GM12878 (cell line): Measurements from ENCODE around the gene TM7SF2. TPM values are rescaled to one million over a fixed set of nuclear protein-coding genes. Genes with fewer than 3 reads are reported as not detected.

ENCODE experiments used
- ATAC-seq: fragments of 200-7000 bp; cut with Tn5 transposase; 3 replicates; pipeline ENCODE4 v1.9.1; 2020; ENCODE audit warnings: mild to moderate bottlenecking, moderate library complexity
- BruUV-seq: library from RNA; stranded (reverse); fragments of 400-500 nt; replicated peaks from 2 replicates; lab custom pipeline; 2021; lab: Mats Ljungman, UMichigan
- CTCF ChIA-PET: fragments of 300-600 bp; sonication (Branson Sonifier 250); formaldehyde crosslinking; extraction: SDS; loops from one replicate; lab custom pipeline; 2021; ENCODE audit warnings: inconsistent platforms; lab: Yijun Ruan, JAX
- POLR2A ChIA-PET: fragments of 350-600 bp; formaldehyde crosslinking; extraction: SDS; loops from one replicate; lab custom pipeline; 2021; ENCODE audit warnings: inconsistent platforms; lab: Charles Lee
- RAD21 ChIA-PET: fragments of 300-600 bp; sonication (Branson Sonifier 250); formaldehyde crosslinking; loops from one replicate; lab custom pipeline; 2023; ENCODE audit warnings: antibody characterized with exemption; ENCODE audit not compliant: unreplicated experiment; lab: Charles Lee
- SMC1A ChIA-PET: fragments of 300-600 bp; sonication (Branson Sonifier 250); formaldehyde crosslinking; loops from one replicate; lab custom pipeline; 2023; ENCODE audit not compliant: unreplicated experiment, uncharacterized antibody; lab: Charles Lee
- DNase-seq: peaks from one replicate; pipeline ENCODE4 v3.0.0-alpha.2; 2011; ENCODE audit warnings: low read depth, low spot score
- FAIRE-seq: peaks from 3 replicates; lab custom pipeline; 2011; peaks lifted over from hg19 to GRCh38; lab: Jason Lieb, UNC
- H2AFZ ChIP-seq: 2 replicates; pipeline ENCODE4 v1.6.0; 2011; ENCODE audit warnings: low read depth, low read length, control low read depth; ENCODE audit not compliant: control insufficient read depth
- H3K27ac ChIP-seq: 2 replicates; pipeline ENCODE4 v1.5.1; 2011; ENCODE audit warnings: control low read depth; ENCODE audit not compliant: control insufficient read depth, insufficient read depth
- H3K27me3 ChIP-seq, 2 experiments: replicated peaks in 1 of 2; 2 replicates each; pipeline versions ENCODE4 v1.6.0 to v1.6.1; 2011; ENCODE audit warnings: low read length in 1 of 2; ENCODE audit not compliant: control insufficient read depth in 2 of 2, insufficient read depth in 2 of 2
- H3K36me3 ChIP-seq, 2 experiments: 2 replicates each; pipeline ENCODE4 v1.5.1; 2011; ENCODE audit warnings: low read length in 1 of 2; ENCODE audit not compliant: control insufficient read depth in 2 of 2, insufficient read depth in 2 of 2
- H3K4me1 ChIP-seq: 2 replicates; pipeline ENCODE4 v1.6.1; 2011; ENCODE audit warnings: mild to moderate bottlenecking, low read length, moderate library complexity, mixed read lengths; ENCODE audit not compliant: control insufficient read depth, insufficient read depth
- H3K4me2 ChIP-seq: 2 replicates; pipeline ENCODE4 v1.6.0; 2011; ENCODE audit warnings: control low read depth; ENCODE audit not compliant: control insufficient read depth, insufficient read depth
- H3K4me3 ChIP-seq: fragments of 200-600 bp; sonication (generic); 2 replicates; pipeline ENCODE4 v1.5.1; 2016
- H3K79me2 ChIP-seq: 2 replicates; pipeline ENCODE4 v1.6.0; 2011; ENCODE audit warnings: low read length; ENCODE audit not compliant: control insufficient read depth, insufficient read depth
- H3K9ac ChIP-seq: 2 replicates; pipeline ENCODE4 v1.8.0; 2011; ENCODE audit warnings: low read length, control low read depth, mixed read lengths; ENCODE audit not compliant: control insufficient read depth, insufficient read depth
- H3K9me3 ChIP-seq: replicated peaks from 3 replicates; pipeline ENCODE4 v1.5.1; 2011; ENCODE audit warnings: mild to moderate bottlenecking, low read length; ENCODE audit not compliant: control insufficient read depth, insufficient read depth
- H4K20me1 ChIP-seq: 2 replicates; pipeline ENCODE4 v1.6.0; 2011; ENCODE audit not compliant: control insufficient read depth, insufficient read depth
- POLR2A ChIP-seq: IDR thresholded peaks from 2 replicates; pipeline ENCODE4 v1.6.1; 2011; ENCODE audit warnings: low read depth, mild to moderate bottlenecking, low read length
- WGBS: methylation state at CpG from one replicate; pipeline ENCODE4 v1.1.6; 2016; ENCODE audit warnings: low lambda C conversion rate; ENCODE audit not compliant: insufficient replicate concordance, insufficient coverage; ENCODE audit errors: missing lambda C conversion rate; 5-methylcytosine and 5-hydroxymethylcytosine counted together
- in situ Hi-C: fragments of 300-500 bp; cut with MboI; formaldehyde crosslinking; loops from 9 replicates; pipeline ENCODE4 v1.14.3; 2018; ENCODE audit warnings: mixed read lengths
- intact Hi-C: fragments of 100-400 bp; cut with micrococcal nuclease; formaldehyde crosslinking; loops from one replicate; pipeline ENCODE4 v1.14.2; 2022; ENCODE audit not compliant: unreplicated experiment
- polyA plus RNA-seq, 11 experiments: library from polyadenylated mRNA; depleted of rRNA in 4 of 11; unstranded in 6 of 11; stranded (reverse) in 5 of 11; fragments of >200 nt; fragmentation: Nextera tagmentation in 4 of 11; fragmentation: Illumina TruSeq in 1 of 11; extraction: Ambion mirVana in 4 of 11; extraction: Trizol in 1 of 11; gene quantifications; 1 replicate in 1 of 11; 2 replicates in 10 of 11; pipeline versions ENCODE4 v1.2.1 to v1.2.3, GENCODE V29; 2011 to 2016; ENCODE audit warnings: inconsistent platforms in 2 of 11, missing spikeins in 2 of 11, low read depth in 1 of 11
- total RNA-seq, 4 experiments: library from RNA; depleted of rRNA in 3 of 4; stranded (reverse); fragments of >200 nt in 3 of 4; fragmentation: Illumina TruSeq in 1 of 4; extraction: Trizol in 1 of 4; gene quantifications; 2 replicates each; pipeline versions ENCODE4 v1.2.1 to v1.2.3, GENCODE V29; 2013 to 2021
- TF ChIP-seq, protein P1 (sequence below): IDR thresholded peaks from 2 replicates; pipeline ENCODE4 v1.6.1; 2012; ENCODE audit warnings: mild to moderate bottlenecking, low read depth, low read length

TM7SF2 gene
- total and polyA plus RNA-seq, 10 of the 15 experiments (the other 5 are each of a cell fraction or from before 2014, with no cell fraction given), result 0.52 to 57.7 (median 20.7) TPM

DNA sequence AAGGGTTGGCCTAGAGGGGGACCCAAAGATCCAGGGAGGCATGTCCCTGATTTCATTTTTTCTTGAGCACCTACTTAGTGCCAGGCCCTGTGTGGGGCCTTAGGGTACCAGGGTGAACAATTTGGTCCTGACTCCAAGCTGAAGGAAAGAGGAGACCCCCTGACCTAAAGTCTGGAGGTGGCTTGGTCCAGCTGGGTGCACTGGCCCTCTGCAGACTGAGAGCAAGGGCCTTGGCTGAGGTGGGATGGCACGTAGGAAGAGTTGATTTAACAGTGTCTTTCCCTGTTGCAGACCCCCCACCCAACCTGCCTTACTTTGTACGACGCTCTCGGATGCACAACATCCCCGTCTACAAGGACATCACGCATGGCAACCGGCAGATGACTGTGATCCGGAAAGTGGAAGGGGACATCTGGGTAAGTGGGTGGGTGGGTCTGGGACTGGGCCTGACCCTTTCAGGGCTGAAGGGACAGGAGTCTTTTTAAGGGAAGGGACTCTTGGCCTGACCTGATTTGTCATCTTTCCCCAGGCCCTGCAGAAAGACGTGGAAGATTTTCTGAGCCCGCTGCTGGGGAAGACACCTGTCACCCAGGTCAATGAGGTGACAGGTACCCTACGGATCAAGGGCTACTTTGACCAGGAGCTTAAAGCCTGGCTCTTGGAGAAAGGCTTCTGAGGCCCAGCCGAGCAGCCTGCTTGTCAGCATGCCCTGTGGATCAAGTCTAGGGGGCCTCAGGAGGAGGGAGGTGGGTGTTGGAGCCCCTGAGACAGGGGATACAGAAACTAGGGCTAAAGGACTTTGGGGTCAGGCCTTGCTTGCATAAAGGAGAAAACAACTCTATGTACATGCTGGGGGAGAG lies 13.8 kb downstream of the TM7SF2 start:
- no peak overlapping the region for H2AFZ ChIP-seq
- no peaks in the 10 kb centered on the region for H4K20me1 ChIP-seq
- no peak overlapping the region for H3K9ac ChIP-seq
- ChIA-PET POLR2A (interaction anchor here (0.6 to 2.9 kb wide), 3 partner anchors 8 to 1859 kb away, joined by 3 to 13 read pairs (median 3); partner anchors contain the start of genes SYVN1 and ZNHIT2), CTCF (interaction anchor here (0.6 to 1.9 kb wide), 5 partner anchors 13 to 100 kb away, joined by 3 to 11 read pairs (median 3); partner anchors contain the start of gene TM7SF2), SMC1A (interaction anchor here (1.3 kb wide), 1 partner anchor 55 kb away, joined by 5 read pairs; no protein-coding TSS in a partner anchor), RAD21 (interaction anchor here (1.8 kb wide), 1 partner anchor 15 kb away, joined by 4 read pairs; no protein-coding TSS in a partner anchor)
- intact Hi-C loops, result no loop called here
- H3K79me2 ChIP-seq, result peaks cover 31% of the 10 kb centered on the region
- TF ChIP-seq, protein P1, sequence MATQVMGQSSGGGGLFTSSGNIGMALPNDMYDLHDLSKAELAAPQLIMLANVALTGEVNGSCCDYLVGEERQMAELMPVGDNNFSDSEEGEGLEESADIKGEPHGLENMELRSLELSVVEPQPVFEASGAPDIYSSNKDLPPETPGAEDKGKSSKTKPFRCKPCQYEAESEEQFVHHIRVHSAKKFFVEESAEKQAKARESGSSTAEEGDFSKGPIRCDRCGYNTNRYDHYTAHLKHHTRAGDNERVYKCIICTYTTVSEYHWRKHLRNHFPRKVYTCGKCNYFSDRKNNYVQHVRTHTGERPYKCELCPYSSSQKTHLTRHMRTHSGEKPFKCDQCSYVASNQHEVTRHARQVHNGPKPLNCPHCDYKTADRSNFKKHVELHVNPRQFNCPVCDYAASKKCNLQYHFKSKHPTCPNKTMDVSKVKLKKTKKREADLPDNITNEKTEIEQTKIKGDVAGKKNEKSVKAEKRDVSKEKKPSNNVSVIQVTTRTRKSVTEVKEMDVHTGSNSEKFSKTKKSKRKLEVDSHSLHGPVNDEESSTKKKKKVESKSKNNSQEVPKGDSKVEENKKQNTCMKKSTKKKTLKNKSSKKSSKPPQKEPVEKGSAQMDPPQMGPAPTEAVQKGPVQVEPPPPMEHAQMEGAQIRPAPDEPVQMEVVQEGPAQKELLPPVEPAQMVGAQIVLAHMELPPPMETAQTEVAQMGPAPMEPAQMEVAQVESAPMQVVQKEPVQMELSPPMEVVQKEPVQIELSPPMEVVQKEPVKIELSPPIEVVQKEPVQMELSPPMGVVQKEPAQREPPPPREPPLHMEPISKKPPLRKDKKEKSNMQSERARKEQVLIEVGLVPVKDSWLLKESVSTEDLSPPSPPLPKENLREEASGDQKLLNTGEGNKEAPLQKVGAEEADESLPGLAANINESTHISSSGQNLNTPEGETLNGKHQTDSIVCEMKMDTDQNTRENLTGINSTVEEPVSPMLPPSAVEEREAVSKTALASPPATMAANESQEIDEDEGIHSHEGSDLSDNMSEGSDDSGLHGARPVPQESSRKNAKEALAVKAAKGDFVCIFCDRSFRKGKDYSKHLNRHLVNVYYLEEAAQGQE, result no peak
- peak; percentile 44; the same call in 1 of the 2 replicates for TF ChIP-seq POLR2A
- H3K27ac ChIP-seq, result no peak overlapping the region
- H3K4me3 ChIP-seq, result no peak overlapping the region
- H3K9me3 ChIP-seq, result no peaks in the 10 kb centered on the region
- ATAC-seq (no peak), FAIRE-seq (no peak), DNase-seq (no peak)
- in situ Hi-C loops, result no loop called here
- H3K36me3 ChIP-seq, result peaks cover 28 to 34% of the 10 kb centered on the region in 2 experiments
- H3K4me2 ChIP-seq, result no peak overlapping the region
- 78% methylated on average over 12 of the region's 12 CpGs for WGBS
- BruUV-seq, result no TSS peak
- peaks cover 8% of the 10 kb centered on the region for H3K4me1 ChIP-seq
- H3K27me3 ChIP-seq, result no peaks in the 10 kb centered on the region
